OCI-LY3 (cell line): ENCODE data around the gene DEFB129.
"Not testable (repeated sequence)": the region's sequence is repeated elsewhere in the genome, so short reads cannot be mapped to it uniquely, and the experiment has no call there.

Experiments used
- H2AFZ ChIP-seq: fragments of 200-600, 300-600 bp; shearing (Covaris generic); 2 replicates; pipeline ENCODE4 v1.6.0; 2014; ENCODE audit warnings: antibody characterized with exemption, low read depth, low read length
- H3K27ac ChIP-seq: fragments of 200-600, 300-600 bp; sonication (generic); 2 replicates; pipeline ENCODE4 v1.5.1; 2014; ENCODE audit warnings: mild to moderate bottlenecking, low read length, moderate library complexity, mixed read lengths
- H3K27me3 ChIP-seq: fragments of 200-600, 300-600 bp; sonication (generic); 2 replicates; pipeline ENCODE4 v1.6.1; 2014; ENCODE audit warnings: low read depth, low read length, mixed read lengths
- H3K36me3 ChIP-seq: fragments of 200-600, 300-600 bp; sonication (generic); replicated peaks from 2 replicates; pipeline ENCODE3; 2014; ENCODE audit warnings: low read depth, low read length, mixed read lengths
- H3K4me1 ChIP-seq: fragments of 300-600, 200-600 bp; sonication (generic); 2 replicates; pipeline ENCODE4 v1.6.1; 2014; ENCODE audit warnings: low read length, mixed read lengths
- H3K4me2 ChIP-seq: fragments of 200-600, 300-600 bp; sonication (generic); 2 replicates; pipeline ENCODE4 v1.6.1; 2014; ENCODE audit warnings: low read length, mixed read lengths
- H3K4me3 ChIP-seq: fragments of 300-600, 200-600 bp; sonication (generic); 2 replicates; pipeline ENCODE4 v1.5.1; 2014; ENCODE audit warnings: antibody characterized with exemption, mild to moderate bottlenecking, low read length, moderate library complexity
- H3K79me2 ChIP-seq: fragments of 300-600, 200-600 bp; shearing (Covaris generic); 2 replicates; pipeline ENCODE4 v1.6.1; 2014; ENCODE audit warnings: mild to moderate bottlenecking, low read length, mixed read lengths
- H3K9ac ChIP-seq: fragments of 300-600, 200-600 bp; shearing (Covaris generic); 2 replicates; pipeline ENCODE4 v1.6.0; 2014; ENCODE audit warnings: mild to moderate bottlenecking, low read length, moderate library complexity
- H3K9me3 ChIP-seq: fragments of 200-600, 300-600 bp; shearing (Covaris generic); 2 replicates; pipeline ENCODE4 v1.6.1; 2014; ENCODE audit warnings: low read length, mixed read lengths; ENCODE audit not compliant: insufficient read depth
- H4K20me1 ChIP-seq: fragments of 200-600, 300-600 bp; sonication (generic); 2 replicates; pipeline ENCODE4 v1.6.1; 2016; ENCODE audit warnings: low read length, mixed read lengths; ENCODE audit not compliant: insufficient read depth
- EZH2phosphoT487 ChIP-seq: fragments of 200-600 bp; shearing (Covaris generic); IDR thresholded peaks from 2 replicates; pipeline ENCODE4 v1.6.1; 2018; ENCODE audit warnings: antibody characterized with exemption, mixed run types, low read depth
- TF ChIP-seq, protein P1 (sequence below): fragments of 200-600, 300-600 bp; sonication (generic); IDR thresholded peaks from 2 replicates; pipeline ENCODE4 v1.5.1; 2014; ENCODE audit warnings: antibody characterized with exemption, low read length, low read depth

The DEFB129 gene

GRCh38 chr20:219290-220115, 7.6 kb upstream of the DEFB129 start:
- Histone ChIP-seq H3K79me2 (no peaks in the 10 kb centered on the region), H3K9me3 (no peaks in the 10 kb centered on the region), H4K20me1 (no peaks in the 10 kb centered on the region), H3K36me3 (no peaks in the 10 kb centered on the region), H3K4me3 (no peak overlapping the region), H3K27ac (no peak overlapping the region), H3K4me1 (no peaks in the 10 kb centered on the region), H3K9ac (no peak overlapping the region), H2AFZ (no peak overlapping the region), H3K27me3 (peaks cover 43% of the 10 kb centered on the region), H3K4me2 (no peak overlapping the region)
- TF ChIP-seq, protein P1, sequence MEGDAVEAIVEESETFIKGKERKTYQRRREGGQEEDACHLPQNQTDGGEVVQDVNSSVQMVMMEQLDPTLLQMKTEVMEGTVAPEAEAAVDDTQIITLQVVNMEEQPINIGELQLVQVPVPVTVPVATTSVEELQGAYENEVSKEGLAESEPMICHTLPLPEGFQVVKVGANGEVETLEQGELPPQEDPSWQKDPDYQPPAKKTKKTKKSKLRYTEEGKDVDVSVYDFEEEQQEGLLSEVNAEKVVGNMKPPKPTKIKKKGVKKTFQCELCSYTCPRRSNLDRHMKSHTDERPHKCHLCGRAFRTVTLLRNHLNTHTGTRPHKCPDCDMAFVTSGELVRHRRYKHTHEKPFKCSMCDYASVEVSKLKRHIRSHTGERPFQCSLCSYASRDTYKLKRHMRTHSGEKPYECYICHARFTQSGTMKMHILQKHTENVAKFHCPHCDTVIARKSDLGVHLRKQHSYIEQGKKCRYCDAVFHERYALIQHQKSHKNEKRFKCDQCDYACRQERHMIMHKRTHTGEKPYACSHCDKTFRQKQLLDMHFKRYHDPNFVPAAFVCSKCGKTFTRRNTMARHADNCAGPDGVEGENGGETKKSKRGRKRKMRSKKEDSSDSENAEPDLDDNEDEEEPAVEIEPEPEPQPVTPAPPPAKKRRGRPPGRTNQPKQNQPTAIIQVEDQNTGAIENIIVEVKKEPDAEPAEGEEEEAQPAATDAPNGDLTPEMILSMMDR, result peak; percentile 69
- no peak for TF ChIP-seq EZH2phosphoT487

- TF ChIP-seq, protein P1, result no peak
- no peak for TF ChIP-seq EZH2phosphoT487
- Histone ChIP-seq H3K27me3 (peaks cover 51% of the 10 kb centered on the region), H3K9ac (no peak overlapping the region), H3K27ac (no peak overlapping the region), H3K4me1 (no peaks in the 10 kb centered on the region), H3K79me2 (no peaks in the 10 kb centered on the region), H3K4me3 (no peak overlapping the region), H2AFZ (no peak overlapping the region), H3K9me3 (no peaks in the 10 kb centered on the region), H3K36me3 (no peaks in the 10 kb centered on the region), H3K4me2 (no peak overlapping the region), H4K20me1 (no peaks in the 10 kb centered on the region)
Observed at GRCh38 chr20:221258-221830, 5.7 kb upstream of the DEFB129 start.

DNA sequence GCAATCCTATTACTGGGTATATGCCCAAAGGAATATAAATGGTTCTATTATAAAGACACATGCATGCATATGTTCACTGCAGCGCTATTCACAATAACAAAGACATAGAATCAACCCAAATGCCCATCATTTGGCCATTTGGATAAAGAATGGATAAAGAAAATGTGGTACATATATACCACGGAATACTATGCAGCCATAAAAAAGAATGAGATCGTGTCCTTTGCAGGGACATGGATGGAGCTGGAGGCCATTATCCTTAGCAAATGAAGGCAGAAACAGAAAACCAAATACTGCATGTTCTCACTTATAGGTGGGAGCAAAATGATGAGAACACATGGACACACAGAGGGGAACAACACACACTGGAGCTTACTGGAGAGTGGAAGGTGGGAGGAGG, 1.2 kb upstream of the DEFB129 start:
- H3K9me3 ChIP-seq, H3K4me2 ChIP-seq, H2AFZ ChIP-seq, H3K9ac ChIP-seq, H3K4me1 ChIP-seq, H3K36me3 ChIP-seq, H3K79me2 ChIP-seq, H3K4me3 ChIP-seq, H4K20me1 ChIP-seq, H3K27ac ChIP-seq: not testable (repeated sequence)
- H3K27me3 ChIP-seq, result peaks cover 25% of the 10 kb centered on the region

DNA sequence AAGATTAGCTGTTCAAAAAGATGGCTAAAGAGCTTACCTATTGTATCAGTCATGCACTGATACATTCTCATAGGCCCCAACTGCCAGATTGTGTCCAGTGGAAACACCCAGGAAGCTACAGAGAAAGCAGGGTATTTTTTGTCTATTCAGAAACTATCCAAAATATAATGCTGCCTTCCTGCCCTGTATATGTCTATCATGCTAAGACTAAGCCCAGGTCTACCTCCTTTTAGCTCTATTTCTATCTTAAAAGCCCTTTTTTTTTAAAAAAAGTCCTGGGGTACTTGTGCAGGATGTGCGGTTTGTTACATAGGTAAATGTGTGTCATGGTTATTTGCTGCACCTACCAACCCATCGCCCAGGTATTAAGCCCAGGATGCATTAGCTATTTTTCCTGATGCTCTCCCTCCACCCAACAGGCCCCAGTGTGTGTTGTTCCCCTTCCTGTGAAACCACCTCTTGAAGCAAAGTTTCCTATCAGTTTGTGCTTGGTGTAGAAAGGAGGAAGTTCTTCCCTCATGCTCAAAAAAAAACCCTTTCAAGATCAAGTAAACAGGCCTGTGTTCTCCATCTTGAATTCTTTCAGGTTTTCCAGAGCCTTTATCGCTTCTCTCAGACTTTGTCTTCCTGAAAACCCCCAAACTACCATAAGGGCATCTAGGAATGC, 514 bp downstream of the DEFB129 start:
- H4K20me1 ChIP-seq, result no peaks in the 10 kb centered on the region
- H3K4me1 ChIP-seq, result peaks cover 8% of the 10 kb centered on the region
- no peaks in the 10 kb centered on the region for H3K36me3 ChIP-seq
- TF ChIP-seq, protein P1, result no peak
- TF ChIP-seq EZH2phosphoT487, result no peak
- H3K9me3 ChIP-seq, result no peaks in the 10 kb centered on the region
- H3K27me3 ChIP-seq, result peaks cover 19% of the 10 kb centered on the region
- H3K9ac ChIP-seq, result no peak overlapping the region
- no peak overlapping the region for H3K4me3 ChIP-seq
- no peaks in the 10 kb centered on the region for H3K79me2 ChIP-seq
- H3K4me2 ChIP-seq, result peak overlapping the region; percentile 15; the same call in 1 of the 2 replicates
- H3K27ac ChIP-seq, result no peak overlapping the region
- peak overlapping the region; percentile 80 for H2AFZ ChIP-seq
